Measurements from ENCODE around the gene ZNF181.

- TF ChIP-seq GTF2F1 (IDR thresholded peaks at IDR 0.05; ENCODE audit: borderline replicate concordance, low read depth, low read length) (no peak), POU5F1 (IDR thresholded peaks at IDR 0.05; ENCODE audit: low read depth, low read length) (no peak), EP300 (IDR thresholded peaks at IDR 0.05; ENCODE audit: borderline replicate concordance in 1 of 2, low read depth in 2 of 2, low read length in 2 of 2) (no peak), ATF2 (IDR thresholded peaks at IDR 0.05; ENCODE audit: low read length) (no peak), GABPA (IDR thresholded peaks at IDR 0.05; ENCODE audit: borderline replicate concordance, insufficient read depth, low read length) (no peak), RAD21 (IDR thresholded peaks at IDR 0.05 in 1 of 2, conservative IDR thresholded peaks at IDR 0.05 in 1 of 2; ENCODE audit: low read depth in 2 of 2, low read length in 2 of 2) (no peak), CHD2 (IDR thresholded peaks at IDR 0.05; ENCODE audit: low read length) (no peak), ATF3 (IDR thresholded peaks at IDR 0.05; ENCODE audit: insufficient read depth, low read depth, low read length) (no peak), TAF1 (IDR thresholded peaks at IDR 0.05; ENCODE audit: low read depth, low read length) (no peak), POLR2A (IDR thresholded peaks at IDR 0.05; ENCODE audit: control extremely low read depth in 1 of 2, low read depth in 2 of 2, low read length in 2 of 2) (no peak), CTCF (IDR thresholded peaks at IDR 0.05; ENCODE audit: control extremely low read depth in 1 of 3, insufficient read depth in 1 of 3, low read depth in 1 of 3, low read length in 3 of 3) (no peak), JUN (IDR thresholded peaks at IDR 0.05; ENCODE audit: low read depth, low read length) (no peak), BCL11A (IDR thresholded peaks at IDR 0.05; ENCODE audit: low read depth in 2 of 2, low read length in 2 of 2) (no peak)
Observed at GRCh38 chr19:34766386-34766785, 32.3 kb downstream of the ZNF181 start.
